ENCODE measurements around the gene EN1.

The EN1 gene

GRCh38 chr2:118846953-118847761, at the start of gene EN1:
Gene EN1 (minus strand): TSS chr2:118847648. CDS start chr2:118847167, 481 bp downstream.
- no peak for DNase-seq (ENCODE audit: low spot score)

DNA sequence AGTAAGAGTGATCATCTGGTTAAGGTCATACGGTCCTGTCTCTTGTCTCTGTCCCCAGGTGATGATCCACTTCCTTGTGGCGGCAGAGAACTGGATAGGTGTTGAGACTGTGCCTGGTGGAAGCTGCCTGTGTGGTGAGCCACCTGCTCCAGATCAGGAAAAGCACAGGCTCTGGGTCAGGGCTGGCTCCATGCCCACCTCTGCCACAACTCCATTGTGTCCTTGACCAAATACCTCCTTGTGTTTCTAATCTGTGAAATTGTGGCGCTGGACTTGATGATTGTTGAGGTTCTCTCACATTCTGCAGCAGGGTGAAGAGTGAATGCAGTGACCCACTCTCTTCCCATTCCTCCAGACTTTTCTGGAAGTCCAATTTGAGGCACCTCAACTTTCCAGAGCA, 45.7 kb upstream of the EN1 start:
- no peak for DNase-seq (ENCODE audit: low spot score)

DNA sequence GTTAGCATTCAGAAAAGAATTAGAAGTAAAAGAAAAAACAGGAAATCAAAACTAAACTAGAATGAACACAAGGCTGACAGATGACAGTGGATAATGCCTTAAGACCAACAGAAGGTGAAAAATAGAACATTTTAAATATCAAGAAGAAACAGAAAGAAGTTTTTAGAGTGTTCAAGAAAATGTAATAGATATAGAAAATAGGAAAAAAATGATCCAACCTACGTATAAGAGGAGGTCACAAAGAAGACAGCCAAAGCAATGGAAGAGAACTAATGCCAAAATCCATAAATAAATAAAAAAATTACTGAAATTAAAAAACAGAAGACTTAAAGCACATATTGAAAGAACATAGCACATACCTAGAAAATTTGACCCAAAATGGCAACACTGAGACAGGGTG, 42.5 kb upstream of the EN1 start:
- DNase-seq (ENCODE audit: low spot score): no peak

DNA sequence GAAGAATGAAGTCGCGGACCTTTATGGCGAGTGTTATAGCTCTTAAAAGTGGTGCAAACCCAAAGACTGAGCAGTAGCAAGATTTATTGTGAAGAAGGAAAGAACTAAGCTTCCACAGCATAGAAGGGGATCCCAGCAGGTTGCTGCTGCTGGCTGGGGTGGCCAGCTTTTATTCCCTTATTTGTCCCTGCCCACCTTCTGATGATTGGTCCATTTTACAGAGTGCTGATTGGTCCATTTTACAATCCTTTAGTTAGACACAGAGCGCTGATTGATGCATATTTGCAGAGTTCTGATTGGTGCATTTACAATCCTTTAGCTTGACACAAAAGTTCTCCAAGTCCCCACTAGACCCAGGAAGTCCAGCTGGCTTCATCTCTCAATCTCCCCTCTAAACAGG, 36.3 kb upstream of the EN1 start:
- DNase-seq (ENCODE audit: low spot score): no peak

GRCh38 chr2:118882693-118883336, 35.4 kb upstream of the EN1 start:
- DNase-seq (ENCODE audit: low spot score): peak; percentile 53

DNA sequence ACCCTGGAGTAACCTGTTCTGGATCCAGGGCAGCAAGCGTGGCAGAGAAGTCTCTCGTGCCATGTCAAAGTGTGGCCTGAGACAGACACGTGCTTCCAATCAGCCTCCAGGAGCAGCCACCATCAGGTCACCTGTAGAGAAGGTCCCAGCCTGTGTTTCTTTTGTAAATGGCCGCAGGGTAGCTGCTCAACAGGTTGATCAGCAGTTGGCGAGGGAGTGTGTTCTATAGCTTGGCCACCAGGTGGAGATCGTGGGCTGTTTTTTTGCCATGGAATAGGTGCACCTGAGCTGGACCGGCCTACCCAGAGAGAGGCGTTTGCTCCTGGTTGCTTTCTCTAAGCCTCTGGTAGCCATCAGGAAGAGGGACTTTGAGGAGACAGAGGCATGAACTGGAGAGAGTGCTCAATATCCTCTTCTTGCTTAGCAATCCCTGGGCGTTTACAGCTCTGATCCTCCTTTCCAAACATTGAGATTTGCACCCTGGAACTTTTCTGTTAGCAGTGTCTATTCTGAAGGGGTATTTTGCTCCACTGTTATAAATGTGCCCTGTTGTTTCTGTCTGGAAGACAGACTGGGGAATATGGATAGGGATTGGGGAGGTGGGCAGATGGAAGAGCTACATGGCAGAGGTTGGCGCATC, 34.2 kb upstream of the EN1 start:
- DNase-seq (ENCODE audit: low spot score): peak; percentile 13

DNA sequence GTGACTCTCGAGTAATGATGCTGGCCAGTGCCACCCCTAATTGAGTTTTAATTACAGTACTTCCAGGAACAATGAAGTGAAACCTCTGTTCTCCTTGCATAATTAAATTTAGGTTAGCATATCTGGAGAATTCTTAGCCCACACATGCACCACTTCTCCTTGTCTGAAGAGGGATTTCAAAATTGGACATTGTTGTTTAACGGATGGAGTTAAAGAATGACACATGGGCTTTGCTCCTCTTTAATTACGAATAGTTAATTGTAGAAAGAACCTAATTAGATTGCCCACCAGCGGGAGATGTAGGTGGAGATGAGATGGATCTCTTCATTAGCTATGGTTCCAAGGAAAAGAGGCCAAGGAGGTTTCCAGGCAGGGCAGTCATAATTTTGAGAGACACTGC, 33.1 kb upstream of the EN1 start:
- DNase-seq (ENCODE audit: low spot score): no peak

GRCh38 chr2:118878531-118879149, 31.2 kb upstream of the EN1 start:
- no peak for DNase-seq (ENCODE audit: low spot score)

DNA sequence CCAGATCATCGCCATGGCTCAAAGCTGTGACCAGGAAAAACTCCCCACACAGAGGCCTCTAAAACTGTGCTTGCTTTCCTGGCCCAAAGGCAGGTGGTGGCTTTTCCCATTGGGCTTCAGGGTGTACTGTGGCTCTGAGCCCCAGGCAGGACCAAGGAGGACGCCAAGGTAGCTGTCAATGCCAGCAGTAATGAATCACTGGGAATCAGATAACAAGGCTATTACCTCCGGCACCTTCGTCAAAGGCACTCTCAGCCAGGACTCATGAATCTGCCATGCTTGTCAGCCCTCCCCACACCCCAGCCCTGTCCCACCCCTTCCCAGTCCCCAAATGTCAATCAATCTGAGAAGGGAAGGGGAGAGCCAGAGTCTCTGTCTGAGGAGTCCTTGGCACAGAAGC, 27.9 kb upstream of the EN1 start:
- DNase-seq (ENCODE audit: low spot score): no peak

DNA sequence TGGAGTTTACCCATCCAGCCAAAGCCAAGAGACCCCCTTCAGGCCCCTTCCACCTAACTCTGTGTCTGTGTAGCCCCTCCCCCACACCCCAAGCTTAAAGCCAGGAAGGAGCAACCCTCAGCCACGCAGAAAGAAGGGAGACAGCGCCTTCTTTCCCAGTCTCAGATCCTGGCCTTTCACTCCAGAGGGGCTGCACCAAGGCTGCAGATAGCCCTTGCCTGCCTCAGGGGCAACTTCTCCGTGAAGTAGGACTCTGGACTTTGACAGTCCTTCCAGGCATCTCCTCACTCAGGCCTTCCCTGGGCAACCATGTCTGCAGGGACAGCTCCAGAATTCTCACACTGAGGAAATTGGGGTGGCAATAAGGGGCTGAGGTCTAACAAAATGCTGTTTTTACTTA, 26.9 kb upstream of the EN1 start:
- DNase-seq (ENCODE audit: low spot score): no peak

DNA sequence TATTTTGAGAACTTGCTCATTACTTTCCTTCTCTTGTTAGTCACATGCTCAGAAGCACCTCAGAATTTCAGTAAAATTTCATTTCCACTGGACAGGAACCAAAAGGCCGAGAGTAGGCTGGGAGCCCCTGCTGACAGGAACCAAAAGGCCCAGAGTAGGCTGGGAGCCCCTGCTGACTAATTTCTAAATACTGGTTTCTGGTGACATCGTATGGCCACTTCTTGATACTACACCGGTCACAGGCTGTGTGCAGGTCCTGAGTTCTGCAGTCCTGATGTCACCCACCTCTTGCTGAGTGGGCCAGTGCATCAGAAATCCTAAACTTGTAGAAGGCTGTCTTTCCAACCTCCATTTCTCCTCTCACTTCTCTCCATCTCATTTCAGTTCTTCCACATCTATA, 17.7 kb upstream of the EN1 start:
- no peak for DNase-seq (ENCODE audit: low spot score)

DNA sequence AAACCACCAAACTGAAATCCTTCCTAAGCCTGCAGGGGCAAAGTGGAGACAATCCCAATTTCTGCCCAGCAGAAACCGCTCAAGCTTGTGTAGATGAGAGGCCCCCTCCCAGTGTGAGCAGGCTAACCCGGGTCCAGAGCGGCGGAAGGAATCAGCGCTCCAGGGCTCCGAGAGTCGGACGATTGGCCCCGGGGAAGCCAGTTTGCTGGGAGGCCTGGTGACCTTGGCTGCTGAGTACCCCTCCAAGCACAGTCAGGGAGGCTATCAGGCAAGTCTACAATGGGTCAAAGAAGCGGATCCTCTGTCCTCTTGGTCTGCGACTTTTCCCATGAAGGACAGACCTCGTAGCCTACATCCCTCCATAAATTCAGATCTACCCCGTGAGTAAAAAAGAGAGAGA, 16.8 kb upstream of the EN1 start:
- no peak for DNase-seq (ENCODE audit: low spot score)

DNA sequence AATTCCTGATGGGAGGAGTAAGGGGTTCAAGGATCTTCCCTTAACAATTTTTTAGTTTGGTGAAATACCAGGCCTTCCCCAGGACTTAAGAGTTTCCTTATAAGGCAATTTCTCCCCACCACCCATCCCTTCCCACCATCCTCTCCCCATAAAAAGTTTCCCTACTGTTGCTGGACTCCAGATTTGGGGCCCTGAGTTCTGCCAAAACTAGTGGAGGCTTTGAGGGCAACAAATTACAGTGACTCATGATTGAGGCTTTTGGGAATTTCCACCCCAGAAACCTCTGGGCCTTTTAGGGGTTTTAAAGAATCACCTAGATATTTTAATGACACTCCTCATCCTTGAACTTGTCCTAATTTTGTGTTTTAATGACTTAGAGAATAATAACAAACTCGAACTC, 14.3 kb upstream of the EN1 start:
- DNase-seq (ENCODE audit: low spot score): no peak

GRCh38 chr2:118861242-118861641, 13.8 kb upstream of the EN1 start:
- no peak for DNase-seq (ENCODE audit: low spot score)

DNA sequence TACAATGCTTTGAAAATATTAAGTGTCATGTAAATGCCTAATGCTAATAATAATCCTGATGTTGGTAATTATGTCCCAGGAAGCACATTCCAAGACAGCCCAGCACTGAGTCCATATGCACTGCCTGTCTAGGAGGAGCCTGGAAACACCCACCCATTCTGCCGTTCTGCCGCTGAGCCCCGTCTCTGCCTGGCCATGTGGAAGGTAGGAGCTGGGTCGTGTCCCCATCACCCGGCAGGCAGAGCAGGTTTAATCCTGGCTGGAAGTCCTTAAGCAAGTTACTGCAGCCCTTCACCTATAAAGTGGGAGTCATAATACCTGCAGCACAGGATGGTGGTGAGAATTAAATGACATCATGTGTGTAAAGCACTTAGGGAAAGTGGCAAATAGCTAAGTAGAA, 13.1 kb upstream of the EN1 start:
- no peak for DNase-seq (ENCODE audit: low spot score)

DNA sequence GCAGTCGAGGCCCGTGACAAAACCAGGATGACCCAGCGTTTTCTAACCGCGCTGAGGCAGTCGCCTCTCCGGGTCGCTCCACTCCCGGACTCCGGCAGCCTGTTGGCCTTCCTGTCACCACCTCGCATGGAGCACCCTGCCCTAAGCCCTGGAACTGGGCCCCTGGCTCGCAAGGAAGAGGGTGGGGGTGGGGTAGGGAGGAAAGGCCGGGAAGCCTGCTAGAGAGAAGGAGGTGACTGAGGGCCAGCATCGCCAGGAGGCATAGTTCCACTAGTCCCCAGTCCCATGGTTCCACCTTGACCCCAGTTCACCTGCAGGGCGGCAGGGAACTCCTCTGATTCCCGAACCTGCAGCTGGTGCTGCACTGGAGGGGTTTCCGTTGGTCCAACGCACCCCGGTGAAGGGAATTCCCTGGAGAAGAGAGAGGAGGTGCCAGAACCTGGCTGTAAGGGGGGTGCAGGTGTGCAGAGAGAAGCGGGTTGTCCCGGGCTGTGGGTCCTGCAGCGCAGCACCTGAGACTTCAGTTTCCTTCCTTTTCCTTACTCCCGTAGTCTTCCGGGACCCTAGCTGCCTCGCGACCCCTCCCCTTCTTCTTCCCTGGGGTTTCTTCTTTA, 11.8 kb upstream of the EN1 start:
- no peak for DNase-seq (ENCODE audit: low spot score)

GRCh38 chr2:118858485-118859156, 11.2 kb upstream of the EN1 start:
- no peak for DNase-seq (ENCODE audit: low spot score)

DNA sequence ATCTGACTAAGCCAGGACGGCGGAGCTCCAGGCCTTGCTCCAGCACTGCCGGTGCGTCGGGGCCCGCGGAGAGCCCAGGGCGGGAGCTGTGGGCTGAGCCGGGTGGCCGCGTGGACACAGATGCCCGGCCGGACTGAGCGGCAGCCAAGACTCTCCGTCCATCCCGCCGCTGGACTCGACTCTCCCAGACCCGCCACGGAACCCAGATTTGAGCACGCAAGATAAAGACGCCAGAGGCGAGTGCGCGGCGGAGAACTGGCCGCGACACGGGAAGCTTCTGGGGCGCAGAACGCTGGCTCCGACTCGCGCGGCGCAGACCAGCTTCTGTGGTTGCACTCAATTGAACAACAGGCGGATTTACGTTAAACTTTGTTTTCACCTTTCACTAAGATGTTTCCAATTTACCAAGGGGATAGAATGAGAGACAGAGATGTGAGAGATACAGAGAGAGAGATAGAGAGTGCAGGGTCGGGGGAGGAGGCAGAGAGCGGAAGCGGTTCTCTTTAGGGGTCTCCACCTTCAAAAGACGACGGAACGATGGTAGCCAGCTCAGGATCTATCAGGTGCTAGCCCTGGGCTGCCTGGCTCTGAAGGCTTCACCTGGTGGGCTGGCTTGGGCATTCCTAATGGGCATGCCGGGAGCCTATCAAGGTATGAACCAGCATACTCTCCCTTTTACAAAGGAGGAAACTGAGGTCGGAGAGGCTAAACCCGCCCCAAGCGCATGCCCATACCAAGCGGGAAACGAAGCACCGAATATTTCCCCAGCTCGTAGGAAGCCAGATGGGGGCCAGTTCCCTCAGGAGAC, 10.4 kb upstream of the EN1 start:
- DNase-seq (ENCODE audit: low spot score): no peak

- no peak for DNase-seq (ENCODE audit: low spot score)
These were observed 9.7 kb upstream of the EN1 start for GRCh38 chr2:118856978-118857676.

- DNase-seq (ENCODE audit: low spot score): no peak
These were observed 9.0 kb upstream of the EN1 start for GRCh38 chr2:118856330-118856977.
